GM10248 (cell line): ENCODE measurements around the gene FRAT1.
A peak's percentile ranks its signal among the peaks of the same experiment; 100 is the strongest.

Experiments used
- CTCF ChIA-PET: fragments of 300-600 bp; sonication (Branson Sonifier 250); formaldehyde crosslinking; extraction: SDS; loops from one replicate; lab custom pipeline; 2021; ENCODE audit warnings: antibody characterized with exemption; lab: Yijun Ruan, JAX
- POLR2A ChIA-PET: fragments of 350-650 bp; sonication (Branson Sonifier 250); formaldehyde crosslinking; extraction: SDS; loops from one replicate; lab custom pipeline; 2020; ENCODE audit warnings: antibody characterized with exemption; lab: Yijun Ruan, JAX
- DNase-seq: peaks from one replicate; pipeline ENCODE4 v3.0.0; 2012; ENCODE audit errors: extremely low spot score
- CTCF ChIP-seq: IDR thresholded peaks from 2 replicates; pipeline ENCODE4 v1.5.1; 2012; ENCODE audit warnings: mild to moderate bottlenecking, low read depth; ENCODE audit errors: extremely low read depth, missing control alignments, control extremely low read depth

FRAT1 gene

GRCh38 chr10:97328646-97329453 lies 9.8 kb downstream of the FRAT1 start:
- DNase-seq: no peak
- ChIA-PET CTCF (interaction anchor here (0.8 to 1.4 kb wide), 2 partner anchors 9 to 50 kb away, joined by 3 to 6 read pairs; partner anchors contain the start of gene FRAT1), POLR2A (no interaction called here)
- TF ChIP-seq CTCF: no peak

- POLR2A ChIA-PET: no interaction called here
- CTCF ChIA-PET: interaction anchor here (1.4 kb wide), 1 partner anchor 51 kb away, joined by 6 read pairs; no protein-coding TSS in a partner anchor
- no peak for DNase-seq
- no peak for TF ChIP-seq CTCF
These were observed 10.7 kb downstream of the FRAT1 start for GRCh38 chr10:97329766-97330165.

- POLR2A ChIA-PET: interaction anchor here (1.1 kb wide), 1 partner anchor 12 kb away, joined by 3 read pairs; the partner anchor contains the start of gene FRAT1
- CTCF ChIA-PET: interaction anchor here (0.7 to 4.5 kb wide), 4 partner anchors 9 to 125 kb away, joined by 3 to 24 read pairs (median 4); partner anchors contain the start of gene FRAT1
- DNase-seq: no peak
- no peak for TF ChIP-seq CTCF
These were observed 12.2 kb downstream of the FRAT1 start for GRCh38 chr10:97331153-97331703.

- no peak for DNase-seq
- TF ChIP-seq CTCF: peak; percentile 3
- CTCF ChIA-PET: interaction anchor here (0.8 to 4.5 kb wide), 7 partner anchors 8 to 58 kb away, joined by 3 to 24 read pairs (median 4); partner anchors contain the start of gene FRAT1
- POLR2A ChIA-PET: interaction anchor here (0.6 kb wide), 1 partner anchor 406 kb away, joined by 3 read pairs; no protein-coding TSS in a partner anchor
These were observed 13.7 kb downstream of the FRAT1 start for GRCh38 chr10:97332591-97333350.

GRCh38 chr10:97333351-97333600 lies 14.2 kb downstream of the FRAT1 start:
- CTCF ChIA-PET: interaction anchor here (0.8 to 4.5 kb wide), 7 partner anchors 8 to 59 kb away, joined by 3 to 24 read pairs (median 4); partner anchors contain the start of gene FRAT1
- POLR2A ChIA-PET: interaction anchor here (0.6 kb wide), 1 partner anchor 405 kb away, joined by 3 read pairs; no protein-coding TSS in a partner anchor
- DNase-seq: no peak
- peak; percentile 20 for TF ChIP-seq CTCF
